GM21723 (cell line): ENCODE data around the gene SDCBP2.
"Not testable (repeated sequence)": the region's sequence is repeated elsewhere in the genome, so short reads cannot be mapped to it uniquely, and the experiment has no call there.

Experiments used
- ATAC-seq: cut with Tn5 transposase; IDR thresholded peaks from one replicate; pipeline ENCODE4 v1.9.1; 2021; ENCODE audit warnings: mild to moderate bottlenecking, moderate library complexity; ENCODE audit not compliant: unreplicated experiment

The SDCBP2 gene

DNA sequence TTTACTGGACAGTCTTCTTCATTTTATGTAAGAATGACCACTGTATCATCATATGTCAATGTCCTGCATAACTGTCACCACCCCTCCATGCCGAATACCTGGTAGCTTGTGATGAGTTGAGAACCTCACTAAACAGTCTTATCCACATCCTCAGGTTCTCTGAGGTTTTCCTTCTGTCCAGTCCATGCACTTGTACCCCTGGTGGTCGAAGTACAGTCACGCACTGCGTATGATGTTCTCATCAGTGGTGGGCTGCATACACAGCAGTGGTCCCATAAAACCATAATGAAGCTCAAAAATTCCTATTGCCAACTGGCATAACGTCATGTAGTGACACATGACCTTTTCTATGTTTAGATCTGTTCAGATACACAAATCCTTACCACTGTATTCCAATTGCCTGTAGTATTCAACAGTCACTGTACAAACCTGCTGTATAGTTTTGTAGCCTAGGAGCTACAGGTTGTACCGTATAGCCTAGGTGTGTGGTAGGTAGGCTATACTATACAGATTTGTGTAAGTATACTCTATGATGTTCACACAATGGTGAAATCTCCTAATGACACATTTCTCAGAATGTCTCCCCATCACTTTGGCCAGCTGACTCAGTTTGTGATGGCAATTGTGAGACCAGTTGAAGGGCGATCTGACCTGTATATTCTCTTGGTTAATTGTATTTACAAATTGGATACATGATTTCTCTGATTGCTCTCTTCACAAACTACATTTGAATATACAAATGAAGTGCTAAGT, 31.3 kb upstream of the SDCBP2 start:
- no peak for ATAC-seq

DNA sequence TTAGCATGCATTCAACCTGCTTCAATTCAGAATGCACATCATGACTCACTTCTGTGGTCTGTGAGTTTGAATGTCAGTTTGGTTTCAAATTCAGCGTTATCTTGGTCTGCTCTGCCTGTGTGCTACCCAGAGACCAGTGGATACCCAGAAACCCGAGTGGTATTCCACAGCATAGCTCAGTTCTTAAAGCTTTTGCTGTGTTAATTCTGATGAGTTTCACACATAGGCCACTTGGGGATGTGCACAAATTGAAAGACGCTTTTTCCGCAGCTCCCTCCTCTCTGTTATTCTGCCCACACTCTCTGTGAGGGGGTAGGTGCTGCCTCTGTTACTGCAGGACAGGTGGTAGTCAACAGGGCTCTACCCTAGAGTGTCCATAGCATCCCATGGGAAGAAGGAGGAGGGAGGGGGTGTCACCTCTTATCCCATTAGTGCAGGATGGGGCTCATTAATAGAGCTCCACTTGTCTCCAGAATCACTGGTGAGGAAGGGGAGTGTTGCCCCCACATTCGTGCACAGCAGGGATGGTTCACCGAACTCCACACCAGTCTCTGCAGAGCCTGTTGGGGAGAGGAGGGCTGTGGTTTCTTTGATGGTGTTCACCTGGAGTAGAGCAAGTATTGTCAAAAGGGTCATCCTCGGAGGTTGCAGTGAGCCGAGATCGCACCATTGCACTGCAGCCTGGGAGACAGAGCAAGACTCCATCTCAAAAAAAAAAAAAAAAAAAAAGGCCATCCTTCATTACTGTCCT, 29.2 kb upstream of the SDCBP2 start:
- no peak for ATAC-seq

DNA sequence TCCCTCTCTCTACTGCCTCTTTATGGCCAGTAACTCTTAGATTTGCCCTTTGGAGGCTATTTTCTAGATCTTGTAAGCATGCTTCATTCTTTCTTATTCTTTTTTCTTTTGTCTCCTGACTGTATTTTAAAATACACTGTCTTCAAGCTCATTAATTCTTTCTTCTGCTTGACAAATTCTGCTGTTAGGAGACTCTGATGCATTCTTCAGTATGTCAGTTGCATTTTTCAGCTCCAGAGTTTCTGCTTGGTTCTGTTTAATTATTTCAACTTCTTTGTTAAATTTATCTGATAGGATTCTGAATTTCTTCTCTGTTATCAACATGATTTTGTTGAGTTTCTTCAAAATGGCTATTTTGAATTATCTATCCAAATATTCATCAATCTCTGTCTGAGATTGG, 25.0 kb upstream of the SDCBP2 start:
- ATAC-seq, result no peak

DNA sequence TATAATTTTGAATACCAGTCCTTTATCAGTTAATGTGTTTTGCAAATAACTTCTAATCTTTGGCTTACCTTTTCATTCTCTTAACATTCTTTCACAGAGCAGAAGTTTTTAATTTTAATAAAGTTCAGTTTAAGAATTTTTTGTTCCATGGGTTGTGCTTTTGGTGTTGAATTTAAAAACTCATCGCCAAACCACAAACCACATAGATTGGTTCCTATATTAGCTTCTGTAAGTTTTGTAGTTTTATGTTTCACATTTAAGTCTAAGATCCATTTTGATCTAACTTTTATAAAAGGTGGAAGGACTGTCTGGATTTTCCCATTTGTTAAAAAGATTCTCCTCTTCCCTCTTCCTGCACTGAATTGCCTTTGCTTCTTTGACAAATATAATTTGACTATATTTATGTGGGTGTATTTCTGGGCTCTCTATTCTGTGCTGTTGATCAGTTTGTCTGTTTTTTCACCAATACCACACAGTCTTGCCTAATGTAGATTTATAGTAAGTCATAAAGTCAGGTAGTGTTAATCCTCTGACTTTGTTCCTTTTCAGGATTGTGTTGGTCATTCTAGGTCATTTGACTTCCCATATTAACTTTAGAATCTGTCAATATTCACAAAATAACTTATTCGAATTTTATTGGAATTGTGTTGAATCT, 17.5 kb upstream of the SDCBP2 start:
- no peak for ATAC-seq

DNA sequence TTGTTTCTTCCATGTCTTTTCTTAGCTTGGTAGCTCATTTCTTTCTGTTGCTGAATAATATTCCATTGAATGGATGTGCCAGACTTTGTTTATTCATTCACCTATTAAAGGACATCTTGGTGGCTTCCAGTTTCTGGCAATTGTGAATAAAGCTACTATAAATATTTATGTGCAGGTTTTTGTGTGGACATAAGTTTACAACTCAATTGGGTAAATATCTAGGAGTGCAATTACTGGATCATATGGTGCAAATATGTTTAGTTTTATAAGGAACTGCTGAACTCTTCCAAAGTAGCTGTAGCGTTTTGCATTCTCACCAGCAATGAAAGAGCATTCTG, 16.8 kb upstream of the SDCBP2 start:
- ATAC-seq, result no peak

DNA sequence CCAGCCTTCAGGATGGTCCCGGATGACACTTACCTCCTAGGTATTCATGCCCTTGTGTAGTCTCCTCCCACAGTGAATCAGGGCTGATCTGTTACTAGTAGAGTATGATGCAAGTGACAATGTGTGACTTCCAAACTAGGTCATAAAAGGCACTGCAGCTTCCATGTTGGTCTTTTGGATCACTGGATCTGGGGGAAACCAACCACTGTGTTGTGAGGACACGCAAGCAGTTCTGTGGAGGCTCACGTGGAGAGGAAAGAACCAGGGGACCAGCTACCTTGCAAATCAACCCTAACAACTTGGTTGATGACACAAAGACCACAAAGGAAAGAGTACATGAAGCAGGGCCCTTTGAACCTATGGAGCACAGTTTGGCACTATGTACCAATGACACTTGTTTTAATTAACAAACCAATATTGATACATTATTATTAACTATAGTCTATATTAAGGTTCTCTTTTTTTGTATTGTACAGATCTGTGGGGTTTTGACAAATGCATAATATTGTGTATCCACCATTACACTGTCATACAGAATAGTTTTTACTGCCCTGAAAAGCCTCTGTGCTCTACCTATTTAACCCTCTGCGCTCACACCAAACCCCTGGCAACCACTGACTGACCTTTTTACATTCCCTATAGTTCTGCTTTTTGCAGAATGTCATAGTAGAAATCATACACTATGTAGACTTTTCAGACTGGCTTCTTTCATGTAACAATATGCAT, 16.3 kb upstream of the SDCBP2 start:
- no peak for ATAC-seq

DNA sequence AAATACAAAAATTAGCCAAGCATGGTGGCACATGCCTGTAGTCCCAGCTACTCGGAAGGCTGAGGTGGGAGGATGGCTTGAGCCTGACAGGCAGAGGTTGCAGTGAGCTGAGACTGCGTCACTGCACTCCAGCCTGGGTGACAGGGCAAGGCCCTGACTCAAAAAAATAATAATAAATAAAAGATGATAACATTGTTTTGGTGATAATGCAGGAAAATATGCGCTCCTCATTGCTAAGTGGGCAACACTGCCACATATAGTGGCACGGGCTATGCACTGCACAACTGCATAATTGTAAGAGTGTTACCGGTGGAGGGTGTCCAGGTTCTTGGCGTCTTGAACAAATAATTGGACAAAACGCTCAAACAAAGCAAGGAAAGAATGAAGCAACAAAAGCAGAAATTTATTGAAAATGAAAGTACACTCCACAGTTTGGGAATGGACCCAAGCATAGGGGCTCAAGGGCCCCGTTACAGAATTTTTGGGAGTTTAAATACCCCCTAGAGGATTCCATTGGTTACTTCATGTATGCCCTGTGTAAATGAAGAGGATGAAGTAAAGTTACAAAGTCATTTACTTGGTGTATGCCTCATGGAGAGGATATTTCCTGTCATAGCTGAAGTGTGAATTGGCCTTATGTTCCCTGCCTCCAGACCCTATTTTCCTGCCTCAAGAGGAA, 14.6 kb upstream of the SDCBP2 start:
- not testable (repeated sequence) for ATAC-seq

DNA sequence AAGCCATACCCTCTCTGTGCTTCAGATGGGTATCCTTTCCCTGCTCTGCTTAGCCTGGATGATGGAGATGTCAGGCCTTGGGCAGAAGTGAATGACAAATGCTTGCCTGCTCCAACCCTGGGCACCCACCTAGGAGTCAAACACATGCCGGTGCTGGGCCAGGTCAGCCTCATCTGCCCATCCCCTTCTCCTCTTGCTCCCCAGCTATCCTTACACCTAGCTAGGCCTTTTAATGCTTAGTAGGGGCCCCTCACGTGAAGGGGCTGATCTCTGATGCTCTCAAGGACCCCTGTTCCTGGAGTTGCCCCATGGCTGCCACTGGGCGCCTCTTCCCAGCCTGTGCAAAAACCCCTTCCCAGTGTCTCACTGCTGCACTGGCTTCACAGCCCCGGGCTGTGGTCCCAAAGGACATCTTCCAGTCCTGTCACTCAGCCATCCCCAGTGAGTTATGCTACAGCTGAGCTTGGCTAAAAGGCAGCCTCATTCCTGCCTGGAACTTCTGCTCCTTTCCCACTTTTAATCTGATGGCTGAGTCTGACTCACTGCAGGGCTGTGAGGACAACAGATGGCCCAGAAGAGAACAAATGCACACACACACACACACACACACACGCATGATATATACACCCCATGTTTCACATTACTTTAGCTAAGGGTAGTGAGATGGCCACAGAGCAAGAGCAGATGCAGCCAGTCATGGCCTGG, 12.8 kb upstream of the SDCBP2 start:
- ATAC-seq, result no peak

DNA sequence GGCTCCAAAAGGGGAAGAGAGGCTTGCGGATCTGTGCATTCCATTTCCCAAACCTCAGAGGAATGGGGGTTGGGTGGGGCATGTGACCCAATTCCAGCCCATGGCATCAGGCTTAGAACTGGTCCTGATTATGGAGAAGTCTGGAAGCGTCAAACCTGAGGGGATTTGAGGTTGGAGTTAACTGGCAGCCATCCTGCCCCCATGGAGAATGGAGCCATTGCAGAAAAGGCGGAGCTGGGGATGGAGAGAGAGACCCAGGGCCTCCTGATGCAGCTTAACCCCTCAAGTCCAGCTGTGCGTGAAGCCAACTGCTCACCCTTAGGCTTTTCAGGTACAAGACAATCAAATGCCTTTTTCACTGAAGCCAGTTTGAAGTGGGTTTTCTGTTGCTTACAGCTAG, 9.9 kb upstream of the SDCBP2 start:
- ATAC-seq, result no peak

DNA sequence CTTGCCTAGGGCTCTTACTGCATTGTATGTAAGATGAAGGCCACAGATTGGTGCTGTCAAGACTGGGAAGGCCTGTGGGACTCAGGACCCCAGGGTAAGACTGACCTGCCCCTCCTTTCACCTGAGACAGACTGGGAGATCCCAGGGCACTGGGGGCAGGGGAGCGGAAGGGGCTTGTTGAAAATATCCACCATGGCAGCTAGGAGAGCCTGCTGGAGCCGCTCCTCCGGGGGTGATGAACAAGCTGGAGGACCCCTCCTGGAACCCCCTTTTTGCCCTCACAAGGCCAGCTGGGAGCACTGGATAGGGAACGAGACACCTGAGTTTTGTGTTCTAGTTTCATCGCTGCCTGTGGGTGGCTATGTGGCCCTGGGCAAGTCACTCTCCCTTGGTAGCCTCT, 9.2 kb upstream of the SDCBP2 start:
- no peak for ATAC-seq

DNA sequence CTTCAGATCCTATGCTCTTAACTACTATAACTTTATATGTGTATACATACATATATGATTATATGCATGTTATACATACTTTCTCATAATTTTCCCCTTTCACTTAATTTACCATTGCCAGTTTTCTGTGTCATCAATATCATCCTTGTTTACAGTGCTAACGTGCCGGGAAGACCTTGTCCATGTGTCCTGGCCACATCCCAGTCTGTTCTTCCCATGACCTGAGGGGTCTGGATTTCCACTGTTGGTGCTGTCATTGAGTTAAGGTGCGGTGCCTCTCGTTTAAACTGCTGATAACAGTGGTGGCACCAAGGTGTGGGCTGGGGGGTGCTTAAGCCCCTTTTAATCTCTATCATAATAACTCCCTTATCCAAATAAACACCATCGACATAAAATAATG, 8.5 kb upstream of the SDCBP2 start:
- no peak for ATAC-seq

DNA sequence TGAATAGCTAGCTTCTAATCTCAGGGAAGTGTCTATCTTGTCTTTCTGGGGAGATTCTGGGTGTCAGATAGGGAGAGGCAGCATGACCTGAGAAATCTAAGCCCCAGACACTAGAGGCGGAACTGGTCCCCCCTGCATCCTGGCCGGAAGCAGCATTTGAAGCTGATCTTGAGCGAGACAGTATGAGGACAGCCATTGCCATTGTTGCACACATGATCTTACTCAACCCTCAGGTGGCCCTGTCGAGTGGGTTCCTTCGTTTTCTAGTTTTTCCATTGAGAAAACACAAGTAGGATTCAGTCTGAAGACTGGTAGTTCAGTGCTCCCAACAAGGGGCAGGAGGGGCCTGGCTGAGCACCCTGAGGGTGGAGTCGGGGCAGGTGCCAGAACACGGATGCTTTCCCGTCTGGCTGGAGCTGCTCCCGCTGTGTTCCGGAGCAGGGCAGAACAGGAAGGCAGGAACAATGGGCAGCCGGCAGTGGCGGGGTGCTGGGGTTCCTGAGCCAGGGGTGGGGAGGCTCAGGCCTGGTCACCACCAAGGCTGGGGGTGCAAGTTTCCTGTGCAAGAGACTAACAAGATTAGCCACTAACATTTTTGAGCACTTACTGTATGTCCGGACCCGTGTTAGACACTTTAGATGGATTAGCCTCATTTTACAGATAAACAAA, 7.9 kb upstream of the SDCBP2 start:
- ATAC-seq, result no peak

DNA sequence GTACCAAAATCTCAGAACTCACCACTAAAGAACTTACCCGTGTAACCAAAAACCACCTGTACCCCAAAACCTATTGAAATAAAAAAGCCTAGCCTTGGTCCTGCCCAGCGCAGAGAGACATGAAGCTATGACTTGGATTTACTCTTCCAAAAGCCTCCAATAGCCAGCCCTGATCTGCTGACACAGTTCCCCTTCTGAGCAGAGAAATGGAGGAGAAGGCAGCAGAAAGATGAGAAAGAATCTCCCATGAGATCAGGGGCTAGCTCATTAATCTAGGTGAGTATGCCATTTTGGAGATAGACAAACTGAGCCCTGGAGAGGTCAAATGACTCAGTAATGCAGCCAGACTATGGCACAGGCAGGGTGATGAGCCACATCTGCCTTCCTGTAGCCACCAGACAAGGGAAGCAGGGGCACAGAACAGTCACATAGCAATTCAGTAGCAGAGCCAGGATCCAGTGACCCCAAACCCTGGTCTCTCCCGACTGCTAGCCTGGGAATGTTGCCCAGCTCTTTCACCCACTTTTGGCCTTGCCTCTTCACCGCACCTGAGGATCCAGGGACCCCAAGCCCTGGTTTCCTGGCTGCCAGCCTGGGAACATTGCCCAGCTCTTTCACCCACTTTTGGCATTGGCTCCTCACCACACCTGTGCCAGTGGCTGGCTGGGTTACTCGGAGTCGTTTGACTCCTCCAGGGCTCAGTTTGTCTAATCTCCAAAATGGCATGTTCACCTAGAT, 7.2 kb upstream of the SDCBP2 start:
- no peak for ATAC-seq

DNA sequence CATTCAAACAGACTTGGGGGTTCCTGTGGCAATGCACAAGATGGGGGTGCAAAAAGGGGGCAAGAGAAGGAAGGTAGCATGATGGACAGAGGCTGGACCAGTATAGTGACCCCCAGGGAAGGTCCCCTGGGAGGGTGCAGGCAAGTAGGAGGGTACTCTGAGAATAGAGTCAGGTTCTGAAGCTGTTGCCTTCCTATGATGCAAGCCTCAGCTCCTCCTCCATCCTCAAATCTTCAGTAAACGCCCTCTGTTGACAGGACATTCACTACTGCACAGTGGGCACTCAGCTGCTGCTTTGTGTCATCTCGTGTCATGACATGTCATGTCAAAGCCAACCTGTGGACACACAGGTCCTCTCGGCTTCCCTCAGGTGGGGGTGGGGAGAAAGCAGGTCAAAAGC, 5.8 kb upstream of the SDCBP2 start:
- no peak for ATAC-seq

DNA sequence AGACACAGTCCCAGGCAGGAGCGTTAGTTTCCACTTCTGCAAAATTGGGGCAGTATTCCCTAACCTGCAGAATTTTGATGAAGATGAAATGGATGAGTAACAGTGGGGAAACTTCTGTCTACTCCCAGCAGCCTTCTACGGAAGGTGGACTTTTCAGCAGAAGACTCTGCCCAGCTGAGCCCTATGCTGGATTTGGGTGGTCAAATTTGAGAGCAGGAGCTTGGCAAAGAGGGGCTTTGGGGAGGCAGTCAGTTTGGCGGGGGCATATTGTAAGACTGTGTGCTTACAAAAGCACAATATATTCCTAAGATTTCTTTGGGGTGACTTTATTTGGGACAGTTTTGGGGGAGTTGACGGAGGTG, 5.4 kb upstream of the SDCBP2 start:
- ATAC-seq, result no peak

DNA sequence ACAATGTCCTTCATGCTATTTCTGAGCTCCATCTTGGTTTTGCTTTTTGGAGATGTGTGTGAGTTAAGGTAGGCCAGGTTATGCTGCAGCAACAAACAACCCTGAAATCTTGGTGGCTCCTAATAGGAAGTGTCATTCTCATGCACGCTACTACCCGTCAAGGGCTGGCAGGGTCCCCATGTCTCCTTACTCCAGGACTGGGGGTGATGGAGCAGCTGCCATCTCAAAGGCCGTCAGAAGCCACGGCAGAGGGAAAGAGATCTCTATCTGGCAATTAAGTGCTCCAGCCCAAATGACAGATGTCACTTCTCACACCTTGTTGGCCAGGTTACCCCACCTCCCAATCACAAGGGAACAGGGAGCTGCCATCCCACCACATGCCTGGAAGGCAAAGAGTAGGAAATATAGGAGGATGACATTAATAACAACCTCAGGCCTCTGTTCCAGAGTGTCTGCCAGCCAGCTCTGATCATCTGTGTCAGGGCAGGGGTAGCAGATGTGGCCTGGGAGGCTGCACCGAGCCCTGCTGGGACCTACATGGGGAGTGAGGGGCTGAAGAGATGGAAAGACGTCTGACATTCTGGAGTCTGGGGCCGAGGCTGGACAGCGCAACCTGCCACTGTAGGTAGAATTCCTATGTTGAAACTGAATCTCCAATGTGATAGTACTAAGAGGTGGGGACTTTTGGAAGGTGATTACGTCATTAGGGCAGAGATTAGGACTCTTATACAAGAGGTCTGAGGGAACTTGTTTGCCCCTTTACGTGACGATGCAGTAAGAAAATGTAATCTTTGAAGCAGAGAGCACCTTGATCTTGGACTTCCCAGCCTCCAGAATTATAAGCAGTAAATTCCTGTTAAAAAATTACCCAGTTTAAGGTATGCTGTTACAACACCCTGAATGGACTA, 4.8 kb upstream of the SDCBP2 start:
- no peak for ATAC-seq

DNA sequence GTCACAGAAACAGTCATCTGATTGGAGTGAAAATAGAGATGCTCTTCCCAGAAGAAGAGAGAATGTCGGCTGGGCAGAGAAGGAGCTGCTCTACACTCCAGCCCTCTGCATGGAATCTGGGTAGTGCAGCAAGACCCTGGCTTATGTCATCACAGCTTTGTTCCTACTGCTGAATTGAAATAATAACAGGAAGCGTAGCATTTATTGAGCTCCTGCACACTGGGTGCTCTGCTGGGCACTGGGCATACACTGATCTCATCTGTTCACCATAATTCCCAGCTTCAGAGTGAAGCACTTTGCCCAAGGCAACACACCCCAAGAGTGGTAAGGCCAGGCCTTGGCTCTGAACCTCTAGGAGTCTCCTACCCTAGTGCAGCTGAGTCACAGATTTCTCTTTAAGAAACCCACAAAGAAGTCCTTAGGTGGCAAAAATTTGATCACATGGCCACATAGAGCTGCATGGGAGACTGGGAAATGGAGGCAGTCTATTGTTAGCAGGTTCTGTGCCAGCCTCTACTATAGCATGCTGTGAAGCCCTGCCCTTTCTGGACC, 3.9 kb upstream of the SDCBP2 start:
- ATAC-seq, result no peak
